K562 (cell line): ENCODE data around the gene SEPTIN2.

Experiments used
- BDP1 ChIP-seq: IDR thresholded peaks from 3 replicates; pipeline ENCODE4 v1.6.1; 2011; ENCODE audit not compliant: insufficient read length, insufficient read depth
- BRF2 ChIP-seq: IDR thresholded peaks from 3 replicates; pipeline ENCODE4 v1.6.1; 2011; ENCODE audit warnings: borderline replicate concordance, mild to moderate bottlenecking; ENCODE audit not compliant: insufficient read length, insufficient read depth
- CBX8 ChIP-seq: fragments of 200-600 bp; sonication (generic); IDR thresholded peaks from 2 replicates; pipeline ENCODE4 v1.6.1; 2012; ENCODE audit warnings: borderline replicate concordance, mixed run types, low read depth, mild to moderate bottlenecking, moderate library complexity, mixed read lengths, low read length, control low read depth, inconsistent platforms; ENCODE audit not compliant: poor library complexity, severe bottlenecking; ENCODE audit errors: extremely low read depth
- CEBPG ChIP-seq, 3 experiments: fragments of 200-800 bp in 1 of 3; sonication (Bioruptor generic) in 1 of 3; sonication (generic) in 1 of 3; formaldehyde crosslinking in 1 of 3; IDR thresholded peaks in 2 of 3; conservative IDR thresholded peaks in 1 of 3; 2 replicates each; pipeline versions ENCODE4 v1.6.1 to v1.8.0; 2016 to 2022; ENCODE audit warnings: missing compliant biosample characterization in 2 of 3, missing genetic modification characterization in 2 of 3, mild to moderate bottlenecking in 1 of 3, missing genetic modification reagents in 1 of 3
- CTCF ChIP-seq, 3 experiments: IDR thresholded peaks in 2 of 3; conservative IDR thresholded peaks in 1 of 3; 2 replicates each; pipeline ENCODE4 v1.5.1; 2011 to 2012; ENCODE audit warnings: low read length in 3 of 3, mild to moderate bottlenecking in 3 of 3, control low read depth in 2 of 3, improper control_type of control experiment in 1 of 3, inconsistent platforms in 1 of 3, low read depth in 1 of 3, mixed read lengths in 1 of 3, moderate library complexity in 1 of 3; ENCODE audit not compliant: insufficient read depth in 2 of 3
- HDAC6 ChIP-seq: IDR thresholded peaks from 2 replicates; pipeline ENCODE4 v1.6.1; 2012; ENCODE audit warnings: low read depth, mild to moderate bottlenecking, control low read depth, inconsistent platforms, low read length, moderate library complexity
- LEF1 ChIP-seq: fragments of 450-650 bp; IDR thresholded peaks from 2 replicates; pipeline ENCODE4 v1.6.1; 2016; ENCODE audit warnings: mild to moderate bottlenecking
- NFE2 ChIP-seq: IDR thresholded peaks from 2 replicates; pipeline ENCODE4 v1.6.1; 2014; ENCODE audit warnings: antibody characterized with exemption, low read depth
- PHF20 ChIP-seq: fragments of 450-650 bp; IDR thresholded peaks from 2 replicates; pipeline ENCODE4 v1.6.1; 2018; ENCODE audit not compliant: partially characterized antibody
- POLR2AphosphoS5 ChIP-seq: IDR thresholded peaks from 2 replicates; pipeline ENCODE4 v1.6.1; 2011; ENCODE audit warnings: mild to moderate bottlenecking, low read depth, low read length, moderate library complexity; ENCODE audit not compliant: control insufficient read depth, insufficient read depth
- SP1 ChIP-seq: sonication (generic); formaldehyde crosslinking; IDR thresholded peaks from 2 replicates; pipeline ENCODE4 v1.8.1; 2022; ENCODE audit warnings: mild to moderate bottlenecking, missing genetic modification reagents
- TARDBP ChIP-seq: fragments of 450-650 bp; IDR thresholded peaks from 2 replicates; pipeline ENCODE4 v1.6.1; 2016
- THRAP3 ChIP-seq: fragments of 450-650 bp; IDR thresholded peaks from 2 replicates; pipeline ENCODE4 v1.6.1; 2016; ENCODE audit warnings: mild to moderate bottlenecking, inconsistent platforms, borderline replicate concordance
- ZKSCAN8 ChIP-seq: fragments of 200-800 bp; sonication (Bioruptor generic); IDR thresholded peaks from 2 replicates; pipeline ENCODE4 v1.6.1; 2016; ENCODE audit warnings: missing genetic modification characterization, missing compliant biosample characterization

- no peak for TF ChIP-seq TARDBP
- no peak for TF ChIP-seq THRAP3
- TF ChIP-seq CEBPG (CRISPR knock-in tag; IDR thresholded peaks at IDR 0.05): no peak
- no peak for TF ChIP-seq CEBPG (tag; conservative IDR thresholded peaks at IDR 0.05 in 1 of 2, IDR thresholded peaks at IDR 0.05 in 1 of 2)
- TF ChIP-seq LEF1: no peak
- no peak for TF ChIP-seq BDP1
- TF ChIP-seq CTCF (IDR thresholded peaks at IDR 0.05 in 2 of 3, conservative IDR thresholded peaks at IDR 0.05 in 1 of 3; ENCODE audit: insufficient read depth in 2 of 3, low read depth in 1 of 3, low read length in 3 of 3): no peak
- TF ChIP-seq NFE2: no peak
- no peak for TF ChIP-seq CBX8
- no peak for TF ChIP-seq PHF20
- no peak for TF ChIP-seq ZKSCAN8 (CRISPR knock-in tag)
- no peak for TF ChIP-seq HDAC6
- TF ChIP-seq SP1 (CRISPR knock-in tag): no peak
- TF ChIP-seq POLR2AphosphoS5: no peak
- TF ChIP-seq BRF2: no peak
These were observed 74.0 kb downstream of the SEPTIN2 start for GRCh38 chr2:241389697-241390096.
